Measurements from ENCODE around the gene RNPS1.

- no peak for TF ChIP-seq CTCF (IDR thresholded peaks at IDR 0.05; ENCODE audit: low read depth, low read length)
- no peak for TF ChIP-seq EZH2phosphoT487 (IDR thresholded peaks at IDR 0.05; ENCODE audit: low read depth)
Observed at GRCh38 chr16:2212362-2213324, 55.3 kb downstream of the RNPS1 start.

Data from OCI-LY3 (cell line).